SKM-1 (cell line): ENCODE measurements around the gene RUNX1.

Source experiments
- DNase-seq: peaks from one replicate; lab custom pipeline; 2025; ENCODE audit not compliant: unreplicated experiment; lab: John Stamatoyannopoulos, UW

Gene RUNX1

GRCh38 chr21:34864370-34865149 is 184.5 kb downstream of the RUNX1 start:
- DNase-seq = no peak

- DNase-seq = no peak
Measured at GRCh38 chr21:34862951-34863350, 186.2 kb downstream of the RUNX1 start.

GRCh38 chr21:34861258-34861657 is 187.8 kb downstream of the RUNX1 start:
- DNase-seq = no peak

GRCh38 chr21:34859976-34860653 is 189.0 kb downstream of the RUNX1 start:
- DNase-seq = no peak

GRCh38 chr21:34858559-34858958 is 190.5 kb downstream of the RUNX1 start:
- DNase-seq = no peak

- no peak for DNase-seq
Measured at GRCh38 chr21:34857874-34858273, 191.2 kb downstream of the RUNX1 start.

- no peak for DNase-seq
Measured at GRCh38 chr21:34857122-34857713, 191.9 kb downstream of the RUNX1 start.

- DNase-seq = no peak
Measured at GRCh38 chr21:34852448-34852847, 196.7 kb downstream of the RUNX1 start.

GRCh38 chr21:34850166-34850690 is 198.9 kb downstream of the RUNX1 start:
- DNase-seq = no peak

GRCh38 chr21:34846601-34847112 is 202.4 kb downstream of the RUNX1 start:
- no peak for DNase-seq

- DNase-seq = no peak
Measured at GRCh38 chr21:34845521-34846451, 203.3 kb downstream of the RUNX1 start.

- DNase-seq = no peak
Measured at GRCh38 chr21:34844924-34845238, 204.2 kb downstream of the RUNX1 start.

GRCh38 chr21:34844013-34844923 is 204.8 kb downstream of the RUNX1 start:
- DNase-seq = no peak

GRCh38 chr21:34843562-34843961 is 205.5 kb downstream of the RUNX1 start:
- no peak for DNase-seq

GRCh38 chr21:34841154-34841553 is 207.9 kb downstream of the RUNX1 start:
- no peak for DNase-seq

GRCh38 chr21:34840693-34841092 is 208.4 kb downstream of the RUNX1 start:
- DNase-seq = no peak

GRCh38 chr21:34838956-34839820 is 209.9 kb downstream of the RUNX1 start:
- DNase-seq = no peak

- no peak for DNase-seq
Measured at GRCh38 chr21:34836933-34837505, 212.1 kb downstream of the RUNX1 start.
